Common myeloid progenitor, CD34-positive (primary cell): Measurements from ENCODE around the gene RLN3.

Experiments used
- CTCF ChIA-PET: fragments of 350-600 bp; sonication (Branson Sonifier 250); formaldehyde crosslinking; loops from one replicate; lab custom pipeline; 2021; ENCODE audit warnings: antibody characterized with exemption; lab: Charles Lee
- POLR2A ChIA-PET: fragments of 350-600 bp; sonication (Branson Sonifier 250); formaldehyde crosslinking; loops from one replicate; lab custom pipeline; 2021; ENCODE audit warnings: antibody characterized with exemption; lab: Charles Lee
- DNase-seq, 3 donors: peaks; one replicate each; pipeline versions ENCODE4 v3.0.0 to v3.0.0-alpha.2; 2013
- H3K27ac ChIP-seq, 2 experiments: 1 replicate in 1 of 2; 2 replicates in 1 of 2; pipeline ENCODE4 v1.7.0; 2013; ENCODE audit warnings: inconsistent platforms in 2 of 2, low read length in 2 of 2, mild to moderate bottlenecking in 2 of 2, low read depth in 1 of 2, moderate library complexity in 1 of 2; ENCODE audit not compliant: severe bottlenecking in 2 of 2, insufficient read depth in 1 of 2, poor library complexity in 1 of 2
- H3K27me3 ChIP-seq, 5 experiments: replicated peaks in 2 of 5; 1 replicate in 3 of 5; 2 replicates in 2 of 5; pipeline versions ENCODE4 v1.6.1 to v1.7.0; 2013; ENCODE audit warnings: low read length in 4 of 5, mild to moderate bottlenecking in 2 of 5, moderate library complexity in 2 of 5, inconsistent platforms in 1 of 5; ENCODE audit not compliant: insufficient read depth in 5 of 5, control insufficient read depth in 4 of 5
- H3K36me3 ChIP-seq, 4 experiments: 1 replicate in 2 of 4; 2 replicates in 2 of 4; pipeline versions ENCODE4 v1.6.1 to v1.7.0; 2013; ENCODE audit warnings: low read length in 3 of 4, control low read depth in 1 of 4, mild to moderate bottlenecking in 1 of 4; ENCODE audit not compliant: control insufficient read depth in 4 of 4, insufficient read depth in 4 of 4
- H3K4me1 ChIP-seq, 4 experiments: 1 replicate in 3 of 4; 2 replicates in 1 of 4; pipeline versions ENCODE4 v1.6.1 to v1.7.1; 2013; ENCODE audit warnings: low read length in 3 of 4, mild to moderate bottlenecking in 3 of 4, control low read depth in 1 of 4, inconsistent platforms in 1 of 4, moderate library complexity in 1 of 4; ENCODE audit not compliant: control insufficient read depth in 4 of 4, insufficient read depth in 4 of 4; ENCODE audit errors: control extremely low read depth in 1 of 4
- H3K4me3 ChIP-seq, 7 experiments: 1 replicate in 4 of 7; 2 replicates in 3 of 7; pipeline versions ENCODE4 v1.5.1 to v1.7.0; 2013; ENCODE audit warnings: mild to moderate bottlenecking in 7 of 7, low read length in 6 of 7, moderate library complexity in 6 of 7, inconsistent platforms in 2 of 7, low read depth in 2 of 7, control low read depth in 1 of 7; ENCODE audit not compliant: insufficient read depth in 4 of 7, control insufficient read depth in 1 of 7; ENCODE audit errors: extremely low read depth in 1 of 7
- H3K9me3 ChIP-seq, 5 experiments: 1 replicate in 4 of 5; 2 replicates in 1 of 5; pipeline versions ENCODE4 v1.6.1 to v1.7.1; 2013; ENCODE audit warnings: low read length in 4 of 5, mild to moderate bottlenecking in 2 of 5, inconsistent platforms in 1 of 5, low read depth in 1 of 5, moderate library complexity in 1 of 5; ENCODE audit not compliant: control insufficient read depth in 4 of 5, insufficient read depth in 2 of 5; ENCODE audit errors: control extremely low read depth in 1 of 5
- WGBS: methylation state at CpG from one replicate; pipeline ENCODE4 v1.1.5; 2013; ENCODE audit not compliant: insufficient coverage; 5-methylcytosine and 5-hydroxymethylcytosine counted together

The RLN3 gene

DNA sequence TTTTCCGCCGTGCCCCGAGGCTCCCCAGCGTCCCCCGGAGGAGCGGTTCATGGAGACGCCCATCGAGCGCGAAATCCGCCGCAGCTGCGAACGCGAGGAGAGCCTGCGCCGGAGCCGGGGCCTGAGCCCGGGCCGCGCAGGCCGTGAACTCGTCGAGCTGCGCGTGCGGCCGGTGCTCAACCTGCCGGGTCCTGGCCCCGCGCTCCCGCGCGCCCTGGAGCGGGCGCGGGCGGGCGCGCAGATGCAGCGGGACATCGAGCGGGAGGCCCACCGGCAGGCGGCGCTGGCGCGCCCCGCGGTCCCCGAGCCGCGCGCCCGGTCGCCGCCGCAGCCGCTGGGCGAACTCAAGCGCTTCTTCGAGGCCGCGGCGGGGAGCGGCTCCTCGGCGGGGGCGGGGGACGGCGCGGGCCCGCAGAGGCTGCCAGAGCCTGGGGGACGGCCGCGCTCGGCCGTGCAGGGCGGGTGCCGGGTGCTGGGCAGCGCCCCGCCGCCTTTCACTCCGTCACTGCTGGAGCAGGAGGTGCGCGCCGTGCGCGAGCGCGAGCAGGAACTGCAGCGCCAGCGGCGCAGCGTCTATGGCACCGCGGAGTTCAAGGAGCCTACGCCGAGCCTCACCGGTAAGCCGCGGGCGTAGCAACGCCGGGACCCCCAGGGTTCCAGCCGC is 45.4 kb downstream of the RLN3 start:
- H3K4me3 ChIP-seq = peak overlapping the region; percentile 58 to 83 (median 75)
- ChIA-PET CTCF (interaction anchor here (0.7 to 7.2 kb wide), 18 partner anchors 8 to 204 kb away, joined by 3 to 102 read pairs (median 5); partner anchors contain the start of genes IL27RA, PALM3 and PRKACA), POLR2A (interaction anchor here (0.5 to 1.2 kb wide), 3 partner anchors 11 to 44 kb away, joined by 3 to 4 read pairs (median 4); no protein-coding TSS in a partner anchor)
- DNase-seq = peak; percentile 76 to 86 (median 86)
- H3K27me3 ChIP-seq = no peaks in the 10 kb centered on the region
- H3K36me3 ChIP-seq = no peaks in the 10 kb centered on the region
- peaks cover 5 to 44% (median 38%) of the 10 kb centered on the region in 4 experiments for H3K4me1 ChIP-seq
- WGBS = under 1% methylated on average over 91 of the region's 106 CpGs
- no peaks in the 10 kb centered on the region for H3K9me3 ChIP-seq
- H3K27ac ChIP-seq = peak overlapping the region in 1 of 2 experiments; percentile 54

DNA sequence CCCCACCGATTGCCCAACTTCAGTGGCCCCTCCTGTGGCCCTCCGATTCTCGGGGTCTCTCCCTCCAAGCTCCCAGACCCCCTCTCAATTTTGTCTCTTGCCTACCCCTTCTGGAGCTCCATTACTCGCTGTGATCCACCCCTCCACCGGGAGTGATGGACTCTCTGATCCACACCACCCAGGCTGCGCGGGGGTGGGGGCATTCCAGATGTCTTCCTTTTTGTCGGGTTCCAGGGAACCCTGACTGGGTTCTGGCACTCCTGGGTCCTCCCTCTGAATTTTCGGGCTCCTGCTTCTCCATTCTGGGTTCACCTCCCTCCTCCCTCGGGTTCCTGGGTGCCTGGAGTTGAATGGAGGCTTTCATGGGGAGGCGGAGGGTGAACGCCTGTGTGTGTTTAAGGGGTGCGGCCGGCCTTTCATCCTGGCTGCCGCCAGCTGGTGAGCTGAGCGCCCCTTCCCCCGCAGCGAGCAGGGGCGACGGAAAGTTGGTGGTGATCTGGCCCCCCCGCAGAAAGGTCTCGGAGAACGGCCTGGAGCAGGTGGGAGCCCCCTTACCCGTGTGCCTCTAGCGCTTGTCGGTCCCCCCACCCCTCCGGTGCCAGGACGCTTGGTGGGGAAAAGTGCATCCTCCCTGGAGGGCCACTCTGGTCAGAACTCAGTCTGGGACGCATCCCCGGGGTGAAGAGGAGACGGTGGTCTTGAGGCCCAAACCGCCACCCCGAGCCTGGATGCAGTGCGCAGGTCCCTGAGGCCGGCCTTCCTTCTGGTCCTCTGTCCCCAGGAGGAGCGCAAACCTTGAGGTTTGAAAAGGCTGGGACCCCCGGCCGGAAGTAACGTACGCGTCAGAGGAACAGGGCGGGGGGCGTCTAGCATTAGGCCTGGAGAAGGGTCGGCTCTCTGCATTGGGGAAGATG is 46.2 kb downstream of the RLN3 start:
- POLR2A ChIA-PET = interaction anchor here (0.6 to 1.2 kb wide), 2 partner anchors 11 to 17 kb away, joined by 3 to 4 read pairs; no protein-coding TSS in a partner anchor
- DNase-seq = no peak

DNA sequence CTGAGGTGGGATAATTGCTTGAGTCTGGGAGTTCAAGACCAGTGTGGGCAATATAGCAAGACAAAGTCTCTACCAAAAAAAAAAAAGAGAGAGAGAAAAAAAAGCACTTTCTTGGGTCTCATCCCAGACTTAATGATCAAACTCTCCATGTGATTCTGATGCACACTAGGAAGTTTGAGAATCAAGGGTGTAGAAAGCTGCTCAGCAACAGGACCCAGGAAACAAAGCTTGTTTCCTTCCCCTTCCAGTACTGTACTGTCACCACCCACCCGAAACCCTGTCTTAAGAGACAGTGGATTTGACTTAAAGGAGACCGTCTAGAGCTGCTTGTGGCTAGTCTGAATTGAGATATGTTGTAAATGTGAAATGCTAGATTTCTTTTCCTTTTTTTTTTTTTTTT is 50.5 kb downstream of the RLN3 start:
- POLR2A ChIA-PET = interaction anchor here (0.7 kb wide), 1 partner anchor 922 kb away, joined by 7 read pairs; no protein-coding TSS in a partner anchor
- DNase-seq = no peak
- no peaks in the 10 kb centered on the region for H3K36me3 ChIP-seq
- H3K4me3 ChIP-seq = no peak overlapping the region
- no CpG with 5 or more reads among the region's 2 CpGs for WGBS
- peaks cover 8 to 48% (median 42%) of the 10 kb centered on the region in 4 experiments for H3K4me1 ChIP-seq
- no peaks in the 10 kb centered on the region for H3K27me3 ChIP-seq
- H3K27ac ChIP-seq = no peak overlapping the region
- no peaks in the 10 kb centered on the region for H3K9me3 ChIP-seq
- CTCF ChIA-PET = interaction anchor here (0.7 to 1.7 kb wide), 8 partner anchors 9 to 294 kb away, joined by 3 to 4 read pairs (median 3); partner anchors contain the start of gene BRME1

More for the DNA sequence above, 46.2 kb downstream of the RLN3 start:
- Histone ChIP-seq H3K36me3 (no peaks in the 10 kb centered on the region), H3K9me3 (no peaks in the 10 kb centered on the region), H3K27ac (peak overlapping the region in 1 of 2 experiments; percentile 54), H3K4me3 (peak overlapping the region; percentile 58 to 83 (median 75)), H3K4me1 (peaks cover 5 to 46% (median 38%) of the 10 kb centered on the region in 4 experiments), H3K27me3 (no peaks in the 10 kb centered on the region)
- CTCF ChIA-PET = interaction anchor here (0.9 to 7.2 kb wide), 11 partner anchors 8 to 202 kb away, joined by 3 to 102 read pairs (median 5); partner anchors contain the start of genes IL27RA, PALM3 and PRKACA
- WGBS = 2% methylated on average over 32 of the region's 44 CpGs
